Bronchial smooth muscle cell (primary cell): ENCODE measurements around the gene TRERF1. TPM values are rescaled to one million over a fixed set of nuclear protein-coding genes. Genes with fewer than 3 reads are reported as not detected.

ENCODE experiments used
- total RNA-seq: library from RNA; depleted of rRNA; stranded (reverse); fragments of >200 nt; gene quantifications from 2 replicates; pipeline ENCODE4 v1.2.1, GENCODE V29; 2014

Gene TRERF1, protein sequence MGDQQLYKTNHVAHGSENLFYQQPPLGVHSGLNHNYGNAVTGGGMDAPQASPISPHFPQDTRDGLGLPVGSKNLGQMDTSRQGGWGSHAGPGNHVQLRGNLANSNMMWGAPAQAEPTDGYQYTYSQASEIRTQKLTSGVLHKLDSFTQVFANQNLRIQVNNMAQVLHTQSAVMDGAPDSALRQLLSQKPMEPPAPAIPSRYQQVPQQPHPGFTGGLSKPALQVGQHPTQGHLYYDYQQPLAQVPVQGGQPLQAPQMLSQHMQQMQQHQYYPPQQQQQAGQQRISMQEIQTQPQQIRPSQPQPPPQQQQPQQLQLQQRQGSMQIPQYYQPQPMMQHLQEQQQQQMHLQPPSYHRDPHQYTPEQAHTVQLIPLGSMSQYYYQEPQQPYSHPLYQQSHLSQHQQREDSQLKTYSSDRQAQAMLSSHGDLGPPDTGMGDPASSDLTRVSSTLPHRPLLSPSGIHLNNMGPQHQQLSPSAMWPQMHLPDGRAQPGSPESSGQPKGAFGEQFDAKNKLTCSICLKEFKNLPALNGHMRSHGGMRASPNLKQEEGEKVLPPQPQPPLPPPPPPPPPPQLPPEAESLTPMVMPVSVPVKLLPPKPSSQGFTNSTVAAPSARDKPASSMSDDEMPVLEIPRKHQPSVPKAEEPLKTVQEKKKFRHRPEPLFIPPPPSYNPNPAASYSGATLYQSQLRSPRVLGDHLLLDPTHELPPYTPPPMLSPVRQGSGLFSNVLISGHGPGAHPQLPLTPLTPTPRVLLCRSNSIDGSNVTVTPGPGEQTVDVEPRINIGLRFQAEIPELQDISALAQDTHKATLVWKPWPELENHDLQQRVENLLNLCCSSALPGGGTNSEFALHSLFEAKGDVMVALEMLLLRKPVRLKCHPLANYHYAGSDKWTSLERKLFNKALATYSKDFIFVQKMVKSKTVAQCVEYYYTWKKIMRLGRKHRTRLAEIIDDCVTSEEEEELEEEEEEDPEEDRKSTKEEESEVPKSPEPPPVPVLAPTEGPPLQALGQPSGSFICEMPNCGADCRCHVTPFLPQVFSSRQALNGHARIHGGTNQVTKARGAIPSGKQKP (N-terminal part only)
- 4.0 and 4.7 TPM in 2 replicates for total RNA-seq

GRCh38 chr6:42451333-42452170, at the start of gene TRERF1:
TRERF1 (minus strand) TSS chr6:42451926; CDS start chr6:42269590, 182,336 bp downstream.

DNA sequence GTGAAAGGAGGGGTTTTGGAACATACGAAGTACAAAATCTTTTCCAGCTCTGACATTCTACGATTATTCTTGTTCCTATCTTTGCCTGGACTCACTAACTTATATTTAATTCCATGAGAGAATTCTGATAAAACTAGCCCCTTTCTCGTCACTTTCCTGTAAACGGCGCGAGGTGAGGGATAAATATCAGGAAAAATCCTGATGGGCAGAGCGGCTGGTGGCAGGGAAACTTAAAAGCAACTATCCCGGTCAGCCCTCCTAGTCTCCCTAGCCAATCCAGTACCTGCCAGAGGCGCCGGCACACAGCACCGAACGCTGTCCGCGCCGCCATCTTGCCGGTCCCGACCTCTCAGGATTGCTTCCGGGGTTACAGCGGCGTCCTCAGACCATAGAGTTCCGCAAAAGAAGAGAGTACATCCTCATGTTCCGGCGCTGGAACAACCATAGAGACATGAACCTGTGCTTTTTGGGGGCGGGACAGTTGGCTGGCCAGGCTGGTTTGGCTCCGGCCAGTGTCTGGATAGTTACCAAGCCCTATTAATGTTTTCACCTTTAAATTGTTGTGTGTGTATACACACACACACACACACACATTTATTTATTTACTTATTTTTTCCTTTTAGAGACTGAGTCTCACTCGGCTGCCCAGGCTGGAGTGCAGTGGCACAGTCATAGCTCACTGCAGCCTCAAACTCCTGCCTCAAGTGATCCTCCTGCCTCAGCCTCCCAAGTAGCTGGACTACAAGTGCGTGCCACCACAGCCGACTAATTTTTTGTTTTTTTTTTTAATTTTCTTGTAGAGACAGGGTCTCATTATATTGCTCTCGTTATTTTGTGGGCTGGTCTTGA, 234.0 kb downstream of the TRERF1 start, which contains the start of gene MRPS10:
MRPS10 (minus strand) TSS at position 343 of the 849 bp plus-strand sequence; CDS start at position 331, 12 bp downstream.

Other genes starting within 250 kb of the TRERF1 start
- 27.0 and 37.0 TPM in 2 replicates for gene MRPS10, start 234.1 kb downstream of the TRERF1 start, total RNA-seq
- gene UBR2, start 112.1 kb upstream of the TRERF1 start, total RNA-seq: 22.7 and 27.2 TPM in 2 replicates